HCT116 (cell line): ENCODE results near the gene LRCH4. TPM values are rescaled to one million over a fixed set of nuclear protein-coding genes. Genes with fewer than 3 reads are reported as not detected.

Source experiments
- ATAC-seq: fragments of 200-7000 bp; cut with Tn5 transposase; 2 replicates; pipeline ENCODE4 v1.9.1; 2020; ENCODE audit warnings: mild to moderate bottlenecking, moderate library complexity
- BruUV-seq: library from RNA; stranded (reverse); fragments of 400-500 nt; replicated peaks from 2 replicates; lab custom pipeline; 2021; lab: Mats Ljungman, UMichigan
- CTCF ChIA-PET: fragments of 300-600 bp; sonication (Branson Sonifier 250); formaldehyde crosslinking; loops from one replicate; lab custom pipeline; 2021; ENCODE audit warnings: antibody characterized with exemption; lab: Charles Lee
- POLR2A ChIA-PET: fragments of 300-600, 350-600 bp; sonication (Branson Sonifier 250); formaldehyde crosslinking; loops from one replicate; lab custom pipeline; 2021; ENCODE audit warnings: antibody characterized with exemption; lab: Charles Lee
- RAD21 ChIA-PET, 2 experiments: fragments of 300-600 bp; sonication (Branson Sonifier 250); formaldehyde crosslinking; loops; one replicate each; lab custom pipeline; 2023; ENCODE audit warnings: low total read pairs in 2 of 2; ENCODE audit not compliant: uncharacterized antibody in 2 of 2, unreplicated experiment in 2 of 2, low non-redundant PET in 1 of 2; lab: Charles Lee
- DNase-seq: peaks from one replicate; pipeline ENCODE4 v3.0.0-alpha.2; 2010; ENCODE audit warnings: low read depth, low spot score
- H2AFZ ChIP-seq: fragments of 200-600 bp; shearing (Covaris generic), sonication (generic); 2 replicates; pipeline ENCODE4 v1.6.1; 2017; ENCODE audit warnings: low read depth, mixed run types, mixed read lengths, antibody characterized with exemption, low read length; ENCODE audit not compliant: poor library complexity, severe bottlenecking
- H3K27ac ChIP-seq: 2 replicates; pipeline ENCODE4 v1.5.1; 2012; ENCODE audit warnings: low read depth, low read length
- H3K27me3 ChIP-seq: fragments of 200-600 bp; sonication (generic); 2 replicates; pipeline ENCODE4 v1.6.1; 2016; ENCODE audit warnings: mixed run types, low read length, mixed read lengths; ENCODE audit not compliant: insufficient read depth
- H3K36me3 ChIP-seq, 2 experiments: fragments of 200-500 bp in 1 of 2; fragments of 200-600 bp in 1 of 2; sonication (Bioruptor generic) in 1 of 2; sonication (generic) in 1 of 2; 2 replicates each; pipeline versions ENCODE4 v1.5.1 to v1.6.1; 2014 to 2016; ENCODE audit warnings: low read length in 2 of 2, inconsistent platforms in 1 of 2, mixed read lengths in 1 of 2, mixed run types in 1 of 2; ENCODE audit not compliant: insufficient read depth in 2 of 2, control insufficient read depth in 1 of 2
- H3K4me1 ChIP-seq, 2 experiments: fragments of 200-600 bp in 1 of 2; sonication (generic) in 1 of 2; 2 replicates each; pipeline versions ENCODE4 v1.5.1 to v1.6.1; 2012 to 2017; ENCODE audit warnings: low read length in 2 of 2, inconsistent platforms in 1 of 2, mild to moderate bottlenecking in 1 of 2, mixed read lengths in 1 of 2, mixed run types in 1 of 2, moderate library complexity in 1 of 2; ENCODE audit not compliant: insufficient read depth in 2 of 2, control insufficient read depth in 1 of 2
- H3K4me2 ChIP-seq: fragments of 200-600 bp; sonication (generic); 2 replicates; pipeline ENCODE4 v1.6.1; 2017; ENCODE audit warnings: mixed run types, low read length, mixed read lengths
- H3K4me3 ChIP-seq, 2 experiments: fragments of 200-600 bp in 1 of 2; sonication (generic) in 1 of 2; replicated peaks in 1 of 2; 2 replicates each; pipeline ENCODE4 v1.5.1; 2011 to 2016; ENCODE audit warnings: low read length in 2 of 2, control low read depth in 1 of 2, low read depth in 1 of 2, mild to moderate bottlenecking in 1 of 2, mixed read lengths in 1 of 2, mixed run types in 1 of 2
- H3K79me2 ChIP-seq: fragments of 200-600 bp; sonication (generic); 2 replicates; pipeline ENCODE4 v1.6.1; 2017; ENCODE audit warnings: mild to moderate bottlenecking, mixed run types, low read length, moderate library complexity, mixed read lengths; ENCODE audit not compliant: insufficient read depth
- H3K9ac ChIP-seq: fragments of 200-600 bp; sonication (generic); 2 replicates; pipeline ENCODE4 v1.6.1; 2016; ENCODE audit warnings: low read length, mixed read lengths
- H3K9me2 ChIP-seq: fragments of 200-600 bp; sonication (generic), shearing (Covaris generic); 2 replicates; pipeline ENCODE4 v1.6.1; 2017; ENCODE audit warnings: mixed run types, mild to moderate bottlenecking, moderate library complexity; ENCODE audit not compliant: insufficient read depth
- H3K9me3 ChIP-seq, 2 experiments: fragments of 200-500 bp in 1 of 2; fragments of 200-600 bp in 1 of 2; sonication (Bioruptor generic) in 1 of 2; sonication (generic) in 1 of 2; 2 replicates each; pipeline ENCODE4 v1.6.1; 2014 to 2017; ENCODE audit warnings: low read length in 2 of 2, mixed read lengths in 2 of 2, inconsistent platforms in 1 of 2, low read depth in 1 of 2, mild to moderate bottlenecking in 1 of 2, mixed run types in 1 of 2, moderate library complexity in 1 of 2; ENCODE audit not compliant: control insufficient read depth in 1 of 2, insufficient read depth in 1 of 2
- H4K20me1 ChIP-seq: fragments of 200-600 bp; sonication (generic), shearing (Covaris generic); 2 replicates; pipeline ENCODE4 v1.6.1; 2017; ENCODE audit warnings: mixed run types, mild to moderate bottlenecking, moderate library complexity; ENCODE audit not compliant: insufficient read depth
- ATF3 ChIP-seq: IDR thresholded peaks from 2 replicates; pipeline ENCODE4 v1.6.1; 2012
- CBX3 ChIP-seq: IDR thresholded peaks from 2 replicates; pipeline ENCODE4 v1.6.1; 2012; ENCODE audit warnings: low read depth
- CTCF ChIP-seq, 3 experiments: fragments of 200-600 bp in 1 of 3; sonication (generic) in 1 of 3; IDR thresholded peaks in 2 of 3; conservative IDR thresholded peaks in 1 of 3; 2 replicates each; pipeline ENCODE4 v1.5.1; 2012 to 2017; ENCODE audit warnings: low read depth in 2 of 3, low read length in 2 of 3, antibody characterized with exemption in 1 of 3, borderline replicate concordance in 1 of 3, control low read depth in 1 of 3, mild to moderate bottlenecking in 1 of 3, mixed read lengths in 1 of 3, mixed run types in 1 of 3, moderate library complexity in 1 of 3; ENCODE audit not compliant: insufficient read depth in 1 of 3
- ELF1 ChIP-seq: IDR thresholded peaks from 2 replicates; pipeline ENCODE4 v1.6.1; 2012; ENCODE audit warnings: low read depth, borderline replicate concordance
- EZH2 ChIP-seq: fragments of 200-600 bp; sonication (generic); IDR thresholded peaks from 2 replicates; pipeline ENCODE4 v1.6.1; 2017; ENCODE audit warnings: antibody characterized with exemption, mixed run types
- FOSL1 ChIP-seq: IDR thresholded peaks from 2 replicates; pipeline ENCODE4 v1.6.1; 2012; ENCODE audit warnings: low read depth
- JUND ChIP-seq: IDR thresholded peaks from 2 replicates; pipeline ENCODE4 v1.6.1; 2012
- MAX ChIP-seq: IDR thresholded peaks from 2 replicates; pipeline ENCODE4 v1.6.1; 2012
- POLR2AphosphoS5 ChIP-seq: IDR thresholded peaks from 2 replicates; pipeline ENCODE4 v1.6.1; 2011; ENCODE audit warnings: mild to moderate bottlenecking, low read depth, low read length, moderate library complexity
- SIN3A ChIP-seq: IDR thresholded peaks from 2 replicates; pipeline ENCODE4 v1.6.1; 2012; ENCODE audit warnings: low read depth
- SP1 ChIP-seq: IDR thresholded peaks from 2 replicates; pipeline ENCODE4 v1.6.1; 2012; ENCODE audit warnings: low read depth
- SRF ChIP-seq: IDR thresholded peaks from 2 replicates; pipeline ENCODE4 v1.6.1; 2012; ENCODE audit warnings: low read depth
- TCF7L2 ChIP-seq: IDR thresholded peaks from 2 replicates; pipeline ENCODE4 v1.7.0; 2011; ENCODE audit warnings: borderline replicate concordance, inconsistent platforms; ENCODE audit not compliant: insufficient read depth, insufficient read length; ENCODE audit errors: extremely low read depth
- YY1 ChIP-seq: IDR thresholded peaks from 2 replicates; pipeline ENCODE4 v1.6.1; 2011; ENCODE audit warnings: low read length, low read depth, moderate library complexity, mild to moderate bottlenecking; ENCODE audit not compliant: insufficient replicate concordance; ENCODE audit errors: extremely low read depth
- ZBTB33 ChIP-seq: IDR thresholded peaks from 2 replicates; pipeline ENCODE4 v1.6.1; 2011; ENCODE audit warnings: mild to moderate bottlenecking, low read length, moderate library complexity; ENCODE audit not compliant: insufficient replicate concordance; ENCODE audit errors: extremely low read depth
- ZFX ChIP-seq: fragments of 450-650 bp; IDR thresholded peaks from 2 replicates; pipeline ENCODE4 v1.6.1; 2017
- intact Hi-C: fragments of 100-400 bp; cut with micrococcal nuclease; formaldehyde crosslinking; loops from 2 replicates; pipeline ENCODE4 v1.10.0; 2022
- total RNA-seq: library from RNA; stranded (reverse); gene quantifications from one replicate; pipeline ENCODE4 v1.2.1, GENCODE V29; 2021; ENCODE audit not compliant: unreplicated experiment

Gene LRCH4
- total RNA-seq, 1 experiment from 2014 or later = 47.9 TPM

- RAD21 ChIA-PET = interaction anchor here in 1 of 2 experiments (1.1 kb wide), 1 partner anchor 21 kb away, joined by 4 read pairs; no protein-coding TSS in a partner anchor
- Histone ChIP-seq H3K27me3 (no peaks in the 10 kb centered on the region), H3K4me2 (peak within 1 kb of the TSS; percentile 95), H3K79me2 (peaks cover 11% of the 10 kb centered on the region; the same call in 1 of the 2 replicates), H3K4me1 (peaks cover 17 to 26% of the 10 kb centered on the region in 2 experiments), H3K27ac (peak within 1 kb of the TSS; percentile 42)
- intact Hi-C loops = no loop called here
- peak; percentile 96 for ATAC-seq
- CTCF ChIA-PET = interaction anchor here (0.6 to 1.2 kb wide), 4 partner anchors 21 to 257 kb away, joined by 3 to 4 read pairs (median 3); partner anchors contain the start of gene FBXO24
- POLR2A ChIA-PET = interaction anchor here (1.0 to 1.5 kb wide), 4 partner anchors 10 to 110 kb away, joined by 3 to 8 read pairs (median 4); partner anchors contain the start of genes FBXO24, MEPCE and ZCWPW1
- no TSS peak for BruUV-seq
- no peak for TF ChIP-seq ATF3
- no peak for TF ChIP-seq ELF1
- TF ChIP-seq POLR2AphosphoS5 = peak; percentile 54; the same call in 1 of the 2 replicates
- TF ChIP-seq CBX3 = no peak
- TF ChIP-seq CTCF (IDR thresholded peaks at IDR 0.05 in 2 of 3, conservative IDR thresholded peaks at IDR 0.05 in 1 of 3; ENCODE audit: borderline replicate concordance in 1 of 3, insufficient read depth in 1 of 3, low read depth in 2 of 3, low read length in 2 of 3) = no peak
- TF ChIP-seq JUND = no peak
- peak; percentile 95 for TF ChIP-seq TCF7L2
- peak; percentile 46 for TF ChIP-seq ZBTB33
- TF ChIP-seq EZH2 = no peak
- no peak for TF ChIP-seq YY1
- TF ChIP-seq SRF = no peak
- TF ChIP-seq SP1 = no peak
- TF ChIP-seq SIN3A = no peak
- TF ChIP-seq MAX = no peak
- no peak for TF ChIP-seq FOSL1
- TF ChIP-seq ZFX = no peak
- TF ChIP-seq, all 23 proteins: peak for 3
- H3K36me3 ChIP-seq = no peaks in the 10 kb centered on the region
- H3K9ac ChIP-seq = peak within 1 kb of the TSS; percentile 76
- H3K9me3 ChIP-seq = no peaks in the 10 kb centered on the region
- peak; percentile 98 for DNase-seq
- H4K20me1 ChIP-seq = no peaks in the 10 kb centered on the region
- peak within 1 kb of the TSS; percentile 97 for H2AFZ ChIP-seq
- no peaks in the 10 kb centered on the region for H3K9me2 ChIP-seq
- peak within 1 kb of the TSS; percentile 58 to 77 for H3K4me3 ChIP-seq
These were observed 47.1 kb downstream of the LRCH4 start, which contains the start of gene AGFG2 for GRCh38 chr7:100538654-100539435. Gene AGFG2, plus strand, starts transcription at chr7:100539203. Its CDS starts 144 bp downstream, at chr7:100539347.
